Stimulated activated CD8-positive, alpha-beta memory T cell treated with anti-CD3 and anti-CD28 coated beads, Interleukin-15, amount 100 ng/mL, for 24 hours (primary cell): ENCODE results near the gene IL25.
"Not testable (repeated sequence)": the region's sequence is repeated elsewhere in the genome, so short reads cannot be mapped to it uniquely, and the experiment has no call there.

Experiments
- DNase-seq: peaks from one replicate; pipeline ENCODE4 v3.0.0-alpha.2; 2020; ENCODE audit warnings: low read depth

IL25 gene

DNA sequence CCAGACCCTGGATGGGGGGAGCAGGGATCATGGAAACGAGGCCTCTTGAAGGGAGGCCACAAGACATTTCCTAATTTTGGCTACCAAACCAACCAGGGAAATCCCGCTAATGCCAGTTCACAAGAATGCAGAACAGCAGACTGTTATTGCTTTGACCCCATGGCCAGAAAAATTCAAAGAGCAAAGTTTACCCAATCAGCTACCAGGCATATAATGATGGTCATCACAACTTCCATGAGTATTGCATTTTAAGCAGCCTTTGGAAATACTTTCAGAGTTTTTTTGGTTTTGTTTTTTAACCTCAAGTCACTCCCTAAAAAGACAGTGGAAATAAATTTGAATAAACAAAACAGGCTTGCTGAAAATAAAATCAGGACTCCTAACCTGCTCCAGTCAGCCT lies at the start of gene IL25:
Gene IL25 (plus strand): TSS at position 301 of the 400 bp plus-strand sequence.
- no peak for DNase-seq

DNA sequence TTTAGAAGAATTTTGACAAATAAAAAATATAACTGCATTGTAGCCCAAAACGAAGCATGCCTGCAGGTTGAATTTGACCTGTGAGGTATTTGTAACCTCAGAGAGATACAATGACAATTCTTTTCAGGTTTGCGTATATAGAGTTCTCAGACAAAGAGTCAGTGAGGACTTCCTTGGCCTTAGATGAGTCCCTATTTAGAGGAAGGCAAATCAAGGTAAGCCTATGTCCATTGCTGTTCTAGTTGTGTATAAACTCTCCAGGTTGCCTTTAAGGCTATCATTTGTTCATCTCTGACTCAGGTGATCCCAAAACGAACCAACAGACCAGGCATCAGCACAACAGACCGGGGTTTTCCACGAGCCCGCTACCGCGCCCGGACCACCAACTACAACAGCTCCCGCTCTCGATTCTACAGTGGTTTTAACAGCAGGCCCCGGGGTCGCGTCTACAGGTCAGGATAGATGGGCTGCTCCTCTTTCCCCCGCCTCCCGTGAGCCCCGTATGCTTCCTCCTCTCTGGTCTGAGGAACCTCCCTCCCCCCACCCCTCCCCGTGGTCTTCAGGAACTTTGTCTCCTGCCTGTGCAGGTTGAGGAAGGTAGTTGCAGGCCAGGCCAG lies 48.7 kb upstream of the IL25 start:
- no peak for DNase-seq

DNA sequence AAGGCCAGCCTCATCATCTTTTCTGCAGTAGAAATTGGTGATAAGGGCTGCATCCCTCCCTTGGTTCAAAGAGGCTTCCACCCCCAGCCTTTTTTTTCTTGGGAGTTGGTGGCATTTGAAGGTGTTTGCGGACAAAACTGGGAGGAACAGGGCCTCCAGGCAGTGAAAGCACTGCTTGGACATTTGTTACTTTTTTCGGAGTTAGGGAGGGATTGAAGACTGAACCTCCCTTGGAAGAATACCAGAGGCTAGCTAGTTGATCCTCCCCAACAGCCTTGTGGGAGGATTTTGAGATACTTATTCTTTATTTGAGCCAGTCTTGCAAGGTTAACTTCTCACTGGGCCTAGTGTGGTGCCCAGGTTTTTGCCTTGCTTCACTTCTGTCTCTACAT lies 48.2 kb upstream of the IL25 start:
- no peak for DNase-seq

DNA sequence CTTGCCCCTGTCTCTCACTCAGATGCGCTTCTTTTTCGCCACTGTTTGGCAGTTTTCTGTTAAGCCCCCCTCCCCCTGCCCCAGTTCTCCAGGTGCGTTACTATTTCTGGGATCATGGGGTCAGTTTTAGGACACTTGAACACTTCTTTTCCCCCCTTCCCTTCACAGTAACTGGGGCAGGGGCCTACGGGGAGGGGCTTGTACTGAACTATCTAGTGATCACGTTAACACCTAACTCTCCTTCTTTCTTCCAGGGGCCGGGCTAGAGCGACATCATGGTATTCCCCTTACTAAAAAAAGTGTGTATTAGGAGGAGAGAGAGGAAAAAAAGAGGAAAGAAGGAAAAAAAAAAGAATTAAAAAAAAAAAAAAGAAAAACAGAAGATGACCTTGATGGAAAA lies 47.6 kb upstream of the IL25 start:
- no peak for DNase-seq

- DNase-seq: not testable (repeated sequence)
Observed at GRCh38 chr14:23325746-23326145, 46.9 kb upstream of the IL25 start.

DNA sequence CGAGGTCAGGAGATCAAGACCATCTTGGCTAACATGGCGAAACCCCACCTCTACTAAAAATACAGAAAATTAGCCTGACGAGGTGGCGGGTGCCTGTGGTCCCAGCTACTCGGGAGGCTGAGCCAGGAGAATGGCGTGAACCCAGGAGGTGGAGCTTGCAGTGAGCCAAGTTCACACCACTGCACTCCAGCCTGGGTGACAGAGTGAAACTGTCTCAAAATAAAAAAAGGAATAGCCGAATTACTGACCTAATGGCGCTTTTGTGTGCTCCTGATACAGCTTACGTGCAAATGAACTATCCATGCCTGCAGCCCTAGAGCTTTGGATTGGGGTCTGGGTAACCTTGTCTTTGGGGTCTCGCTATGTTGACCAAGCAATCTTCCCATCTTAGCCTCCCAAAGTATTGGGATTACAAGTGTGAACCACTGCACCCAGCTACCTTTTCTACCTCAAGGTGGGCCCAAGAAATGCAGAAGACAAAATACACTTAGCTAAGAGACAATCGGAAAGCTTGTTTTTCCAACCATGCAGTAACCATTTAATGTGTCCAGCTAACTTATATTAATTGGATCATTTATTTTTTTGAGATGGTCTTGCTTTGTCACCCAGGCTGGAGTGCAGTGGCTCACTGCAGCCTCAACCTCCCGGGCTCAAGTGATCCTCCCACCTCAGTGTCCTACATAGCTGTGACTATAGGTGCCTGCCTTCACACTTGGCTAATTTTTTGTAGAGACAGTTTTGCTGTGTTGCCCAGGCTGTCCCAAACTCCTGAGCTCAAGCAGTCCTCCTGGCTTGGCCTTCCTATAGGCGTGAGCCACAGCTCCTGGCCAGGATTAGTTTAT lies 45.9 kb upstream of the IL25 start:
- no peak for DNase-seq

GRCh38 chr14:23327947-23328744 lies 44.5 kb upstream of the IL25 start:
- DNase-seq: no peak

DNA sequence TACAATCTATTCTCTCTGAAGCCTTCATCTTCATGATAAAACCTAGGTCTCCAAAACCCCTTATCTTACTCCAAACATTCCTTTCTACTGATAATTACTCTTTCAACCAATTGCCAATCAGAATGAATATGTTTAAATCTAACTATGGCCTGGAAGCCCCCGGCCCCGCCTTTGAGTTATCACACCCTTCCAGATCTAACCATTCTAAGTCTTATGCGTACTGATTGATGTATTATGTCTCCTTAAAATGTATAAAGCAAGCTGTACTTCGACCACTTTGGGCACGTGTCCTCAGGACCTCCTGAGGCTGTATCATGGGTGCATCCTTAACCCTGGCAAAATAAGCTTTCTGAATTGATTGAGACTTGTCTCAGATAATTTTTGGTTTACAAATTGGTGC lies 37.0 kb upstream of the IL25 start:
- no peak for DNase-seq

GRCh38 chr14:23339506-23340268 lies 32.9 kb upstream of the IL25 start:
- DNase-seq: no peak

- DNase-seq: no peak
Observed at GRCh38 chr14:23344481-23344880, 28.1 kb upstream of the IL25 start.

DNA sequence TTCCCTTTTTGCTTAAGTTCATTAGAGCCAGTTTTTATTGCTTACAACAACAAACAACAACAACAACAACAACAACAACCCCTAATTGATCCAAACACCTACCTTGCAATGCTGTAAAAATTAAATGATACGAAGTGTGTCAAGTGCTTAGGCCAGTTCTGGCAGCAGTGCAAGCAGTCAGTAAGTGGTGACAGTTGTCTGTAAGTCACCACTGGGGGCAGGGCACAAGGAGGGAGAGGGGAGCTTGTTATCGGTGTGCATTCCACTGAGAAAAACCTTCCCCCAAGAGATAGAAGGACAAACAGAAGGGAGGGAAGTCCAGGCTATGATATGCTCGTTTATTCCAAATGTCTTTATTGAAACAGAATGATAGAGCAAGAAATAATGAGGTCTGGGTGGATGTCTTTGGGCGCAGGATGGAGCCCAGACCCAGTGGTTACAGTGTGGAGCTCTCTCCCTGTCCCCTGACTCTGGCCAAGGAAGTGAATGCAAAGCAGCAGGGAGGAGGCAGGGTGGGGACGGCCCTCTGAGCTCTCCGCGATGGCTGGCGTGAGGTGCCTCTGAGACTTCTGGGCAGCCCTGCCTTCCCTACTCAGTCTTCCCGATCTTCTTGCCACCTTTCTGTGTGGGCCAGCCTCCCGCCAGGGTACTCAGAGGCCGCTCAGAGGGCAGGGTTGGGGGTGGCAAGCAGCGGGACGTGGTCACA lies 26.5 kb upstream of the IL25 start:
- no peak for DNase-seq

DNA sequence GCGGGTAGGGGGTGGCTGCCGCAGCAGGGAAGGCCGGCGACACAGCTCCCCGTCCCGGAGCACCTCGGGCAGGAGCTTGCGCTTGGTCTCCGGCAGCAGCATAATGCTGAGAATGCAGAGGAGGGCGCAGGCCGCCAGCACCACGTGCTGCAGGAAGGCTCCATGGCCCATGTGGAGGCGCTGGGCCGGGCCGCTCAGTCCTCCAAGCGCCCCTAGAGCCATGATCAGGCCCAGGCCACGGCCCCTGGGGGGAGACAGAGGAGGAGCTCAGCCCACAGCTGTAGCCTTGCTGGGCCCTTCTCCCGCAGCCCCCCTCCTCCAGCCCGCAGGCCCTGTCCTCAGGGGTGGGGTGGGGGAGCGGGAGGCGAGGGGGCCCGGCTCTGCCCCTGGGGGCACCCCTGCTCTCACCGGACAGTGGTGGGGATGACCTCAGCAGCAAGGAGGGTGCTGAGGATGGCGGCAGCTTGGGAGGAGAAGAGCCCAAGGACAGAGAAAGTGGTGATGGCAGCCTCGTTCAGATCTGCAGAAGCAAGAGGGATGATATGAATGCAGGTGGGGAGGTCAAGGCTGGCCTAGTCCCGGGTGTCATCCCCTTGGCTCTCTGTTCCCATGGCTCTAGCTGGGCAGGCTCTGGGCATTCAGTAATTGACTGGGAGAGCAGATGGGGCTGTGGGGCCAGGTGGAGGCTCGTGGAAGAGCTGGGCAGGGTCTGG lies 25.8 kb upstream of the IL25 start:
- no peak for DNase-seq

- DNase-seq: no peak
Observed at GRCh38 chr14:23347406-23348296, 25.0 kb upstream of the IL25 start.

DNA sequence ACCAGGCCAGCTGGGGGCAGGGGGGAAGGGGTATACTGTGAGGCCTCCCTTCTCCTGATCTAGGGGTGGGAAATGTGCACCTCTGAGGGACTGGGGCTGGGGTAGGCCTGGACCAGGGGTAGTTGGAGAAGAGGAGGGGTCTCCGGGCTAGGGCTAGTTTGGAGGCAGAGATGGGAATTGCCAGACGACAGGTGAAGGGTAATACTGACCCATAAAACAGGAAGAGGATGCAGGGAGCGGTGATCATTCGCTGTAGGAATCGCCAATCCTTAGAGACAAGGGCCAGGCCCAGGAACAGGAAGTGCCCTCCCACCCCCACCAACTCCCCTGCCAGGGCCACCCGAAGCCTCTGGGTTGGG lies 24.3 kb upstream of the IL25 start:
- DNase-seq: no peak

DNA sequence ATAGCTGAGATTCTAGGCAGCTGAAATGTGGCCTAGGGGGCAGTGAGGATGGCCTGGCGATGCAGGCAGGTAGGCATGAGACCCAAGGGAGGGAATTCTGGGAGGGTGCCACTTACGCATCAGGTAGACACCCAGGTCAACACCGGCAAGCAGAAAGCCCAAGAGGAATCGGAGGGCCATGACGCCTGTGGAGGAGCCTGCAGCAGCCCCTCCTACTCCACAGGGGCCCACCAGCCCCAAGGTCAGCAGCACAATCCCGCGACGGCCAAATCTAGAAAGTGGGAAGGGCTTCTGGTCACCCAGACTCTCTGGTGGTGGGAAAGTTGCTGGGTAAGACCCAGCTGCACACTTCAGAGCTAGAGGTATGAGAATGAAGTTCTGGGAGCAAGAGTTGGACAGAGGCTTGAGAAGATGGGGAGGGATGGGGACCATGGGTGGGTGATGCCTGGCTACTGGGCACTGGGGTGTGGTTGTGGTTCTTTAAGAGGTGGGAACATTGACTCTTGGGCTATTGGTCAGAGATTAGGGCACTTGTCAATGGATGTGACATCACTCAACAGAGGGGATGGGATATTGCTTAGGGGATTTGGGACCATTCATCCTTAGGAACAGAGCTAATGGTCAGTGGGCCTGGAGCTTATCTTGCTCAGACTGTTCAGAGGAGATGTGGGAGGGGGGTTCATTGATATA lies 23.3 kb upstream of the IL25 start:
- no peak for DNase-seq

DNA sequence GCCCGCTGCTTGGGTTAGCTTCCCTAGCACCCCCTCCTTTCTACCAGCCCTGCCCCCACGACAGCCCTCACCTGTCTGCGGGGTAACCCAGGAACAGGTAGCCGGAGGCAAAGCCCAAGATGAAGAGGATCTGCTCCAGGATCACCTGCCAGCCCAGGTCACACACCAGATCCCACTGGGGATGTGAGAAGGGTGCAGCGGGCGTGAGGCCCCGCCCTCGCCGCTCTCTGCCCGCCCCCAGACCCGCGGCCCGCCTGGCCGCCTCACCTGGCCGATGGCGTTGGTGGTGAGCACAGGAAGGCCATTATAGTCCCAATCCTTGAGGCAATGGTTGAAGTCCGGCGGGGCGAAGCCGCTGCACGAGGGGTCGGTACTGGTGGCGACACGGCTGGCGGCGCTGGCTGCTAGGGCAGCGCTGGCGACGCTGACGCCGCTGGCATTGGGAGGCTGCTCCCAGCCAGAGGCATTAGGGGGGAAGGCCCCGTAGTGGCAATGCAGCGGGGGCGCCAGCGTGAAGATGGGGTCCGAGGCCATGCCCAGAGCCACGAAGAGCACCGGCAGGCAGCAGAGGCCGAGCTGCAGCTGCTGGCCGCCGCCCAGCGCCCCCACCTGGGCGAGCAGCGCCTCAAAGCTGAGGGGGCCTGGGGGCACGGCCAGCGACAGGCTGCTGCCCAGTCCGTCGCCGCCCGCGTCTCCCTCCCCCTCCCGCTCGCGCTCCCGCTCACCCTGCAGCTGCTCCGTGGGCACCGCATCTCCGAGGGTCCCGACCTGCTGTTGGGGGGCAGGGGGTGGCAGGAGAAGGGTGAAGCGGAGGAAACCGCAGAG lies 20.7 kb upstream of the IL25 start:
- DNase-seq: no peak

DNA sequence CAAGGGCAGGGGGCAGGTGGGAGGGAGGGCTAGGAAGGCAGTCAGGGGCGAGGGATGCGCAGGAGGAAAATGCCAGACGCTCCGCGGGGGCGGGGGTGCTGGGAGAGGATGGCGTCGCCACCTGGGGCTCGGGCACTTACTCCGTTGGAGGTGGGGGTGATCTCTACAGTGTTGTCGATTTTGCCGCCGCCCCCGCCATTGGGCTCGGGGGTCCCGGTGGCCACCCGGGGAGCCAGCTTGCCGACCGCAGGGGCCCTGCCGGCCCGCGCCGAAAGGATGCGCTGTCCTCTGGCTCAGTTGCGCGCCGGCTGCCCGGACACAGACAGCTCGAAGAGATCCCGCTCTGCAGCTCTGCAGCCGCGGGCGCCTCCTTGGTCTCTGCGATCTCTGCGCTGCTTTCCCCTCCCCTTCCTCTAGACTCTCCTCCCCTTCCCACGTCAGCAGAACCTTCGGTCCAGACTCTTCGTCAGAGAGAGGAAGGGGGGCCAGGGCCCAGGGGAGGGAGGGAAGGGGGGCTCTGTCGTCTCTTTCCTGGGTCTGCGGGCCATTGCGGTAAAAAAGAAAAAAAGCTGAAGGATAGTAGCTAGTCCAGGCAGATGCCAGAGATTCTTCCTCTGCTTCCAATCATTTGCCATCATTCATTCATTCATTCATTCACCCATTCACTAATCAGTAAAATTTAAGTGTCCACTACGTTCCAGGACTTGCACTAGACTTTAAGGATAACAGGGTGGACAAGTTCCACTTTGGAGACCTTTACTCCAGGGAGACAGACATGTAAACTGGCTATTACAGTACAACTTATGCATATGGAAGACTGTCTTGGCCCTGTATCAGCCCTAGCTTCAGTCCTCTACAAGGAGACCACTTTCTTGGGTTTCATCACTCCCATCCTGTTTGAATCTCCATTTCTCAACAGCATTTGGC lies 19.8 kb upstream of the IL25 start, which contains the start of gene SLC22A17:
Gene SLC22A17 (minus strand): TSS at position 382 of the 927 bp plus-strand sequence.
- DNase-seq: no peak
